Gastrocnemius medialis (tissue), 4 donors: Measurements from ENCODE around the gene SH3GL1.

Source experiments
- POLR2A ChIP-seq, 2 donors: fragments of 450-650 bp; IDR thresholded peaks; one replicate each; pipeline ENCODE4 v1.6.1; 2017; ENCODE audit warnings: antibody characterized with exemption in 2 of 2, mild to moderate bottlenecking in 2 of 2, moderate library complexity in 2 of 2
- TF ChIP-seq, protein P1 (sequence below), 5 experiments: fragments of 450-650 bp in 3 of 5; fragments of 200-600 bp in 2 of 5; sonication (generic) in 2 of 5; IDR thresholded peaks in 4 of 5; conservative IDR thresholded peaks in 1 of 5; 1 replicate in 4 of 5; 2 replicates in 1 of 5; pipeline ENCODE4 v1.5.1; 2016 to 2019; ENCODE audit warnings: antibody characterized with exemption in 5 of 5, mild to moderate bottlenecking in 3 of 5, moderate library complexity in 3 of 5

DNA sequence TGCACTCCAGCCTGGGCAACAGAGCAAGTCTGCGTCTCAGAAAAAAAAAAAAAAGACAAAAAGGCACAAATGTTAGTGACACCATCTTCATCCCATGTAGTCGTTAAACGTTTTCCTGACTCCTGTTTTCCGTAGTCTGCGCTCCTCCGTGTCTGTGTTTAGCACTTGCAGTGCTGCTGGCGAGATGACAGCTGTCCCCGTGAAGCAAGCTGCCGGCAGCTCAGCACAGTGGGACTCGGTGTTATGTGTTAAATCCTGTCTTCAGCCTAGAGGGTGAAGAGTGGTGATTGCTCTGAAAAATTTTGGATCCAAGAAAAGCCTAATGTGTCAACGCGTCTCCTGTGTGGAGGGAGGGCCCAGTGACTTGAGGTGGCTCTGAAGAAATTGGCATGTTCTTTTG lies 38.9 kb upstream of the SH3GL1 start:
- TF ChIP-seq, protein P1, sequence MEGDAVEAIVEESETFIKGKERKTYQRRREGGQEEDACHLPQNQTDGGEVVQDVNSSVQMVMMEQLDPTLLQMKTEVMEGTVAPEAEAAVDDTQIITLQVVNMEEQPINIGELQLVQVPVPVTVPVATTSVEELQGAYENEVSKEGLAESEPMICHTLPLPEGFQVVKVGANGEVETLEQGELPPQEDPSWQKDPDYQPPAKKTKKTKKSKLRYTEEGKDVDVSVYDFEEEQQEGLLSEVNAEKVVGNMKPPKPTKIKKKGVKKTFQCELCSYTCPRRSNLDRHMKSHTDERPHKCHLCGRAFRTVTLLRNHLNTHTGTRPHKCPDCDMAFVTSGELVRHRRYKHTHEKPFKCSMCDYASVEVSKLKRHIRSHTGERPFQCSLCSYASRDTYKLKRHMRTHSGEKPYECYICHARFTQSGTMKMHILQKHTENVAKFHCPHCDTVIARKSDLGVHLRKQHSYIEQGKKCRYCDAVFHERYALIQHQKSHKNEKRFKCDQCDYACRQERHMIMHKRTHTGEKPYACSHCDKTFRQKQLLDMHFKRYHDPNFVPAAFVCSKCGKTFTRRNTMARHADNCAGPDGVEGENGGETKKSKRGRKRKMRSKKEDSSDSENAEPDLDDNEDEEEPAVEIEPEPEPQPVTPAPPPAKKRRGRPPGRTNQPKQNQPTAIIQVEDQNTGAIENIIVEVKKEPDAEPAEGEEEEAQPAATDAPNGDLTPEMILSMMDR (IDR thresholded peaks at IDR 0.05 in 4 of 5, conservative IDR thresholded peaks at IDR 0.05 in 1 of 5), result no peak
- TF ChIP-seq POLR2A (IDR thresholded peaks at IDR 0.05), result no peak
